Right kidney (tissue), 9 donors: ENCODE data around the gene NFKBIB.
"Not testable (repeated sequence)": the region's sequence is repeated elsewhere in the genome, so short reads cannot be mapped to it uniquely, and the experiment has no call there.

ENCODE experiments used
- DNase-seq: peaks from one replicate; pipeline ENCODE4 v3.0.0-alpha.2; 2016
- long read RNA-seq, 8 donors: transcript quantifications; one replicate each; lab custom pipeline, GENCODE V29; 2026

The NFKBIB gene, protein sequence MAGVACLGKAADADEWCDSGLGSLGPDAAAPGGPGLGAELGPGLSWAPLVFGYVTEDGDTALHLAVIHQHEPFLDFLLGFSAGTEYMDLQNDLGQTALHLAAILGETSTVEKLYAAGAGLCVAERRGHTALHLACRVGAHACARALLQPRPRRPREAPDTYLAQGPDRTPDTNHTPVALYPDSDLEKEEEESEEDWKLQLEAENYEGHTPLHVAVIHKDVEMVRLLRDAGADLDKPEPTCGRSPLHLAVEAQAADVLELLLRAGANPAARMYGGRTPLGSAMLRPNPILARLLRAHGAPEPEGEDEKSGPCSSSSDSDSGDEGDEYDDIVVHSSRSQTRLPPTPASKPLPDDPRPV
- long read RNA-seq, donor 1, partial matches to known transcripts, result 0 of 6 reads
- long read RNA-seq, donor 1, other reads (novel, unspliced or antisense), result 0 of 6 reads
- long read RNA-seq, donor 2, partial matches to known transcripts, result 0 of 3 reads
- long read RNA-seq, donor 2, other reads (novel, unspliced or antisense), result 0 of 3 reads
- long read RNA-seq, donor 3, partial matches to known transcripts, result 0 of 5 reads
- long read RNA-seq, donor 3, other reads (novel, unspliced or antisense), result 5 of 5 reads
- long read RNA-seq, donor 4, result 0 reads
- long read RNA-seq, donor 5, transcript NFKBIB-204 (5 exons, 1,929 nt), result major isoform, 5 of 7 reads
- long read RNA-seq, donor 5, partial matches to known transcripts, result 0 of 7 reads
- long read RNA-seq, donor 5, other reads (novel, unspliced or antisense), result 0 of 7 reads
- long read RNA-seq, donor 6, partial matches to known transcripts, result 0 of 3 reads
- long read RNA-seq, donor 6, other reads (novel, unspliced or antisense), result 0 of 3 reads
- long read RNA-seq, donor 7, result 0 reads
- long read RNA-seq, donor 8, transcript NFKBIB-201 (6 exons, 1,159 nt), result major isoform, 8 of 12 reads
- long read RNA-seq, donor 8, partial matches to known transcripts, result 0 of 12 reads
- long read RNA-seq, donor 8, other reads (novel, unspliced or antisense), result 0 of 12 reads

GRCh38 chr19:38899447-38900201 lies at the start of gene NFKBIB, which contains the start of gene SIRT2:
NFKBIB (plus strand) TSS chr19:38899969; CDS start chr19:38900033, 64 bp downstream.
SIRT2 (minus strand) TSS chr19:38899618; CDS start chr19:38899521, 97 bp downstream.
- peak; percentile 96 for DNase-seq

DNA sequence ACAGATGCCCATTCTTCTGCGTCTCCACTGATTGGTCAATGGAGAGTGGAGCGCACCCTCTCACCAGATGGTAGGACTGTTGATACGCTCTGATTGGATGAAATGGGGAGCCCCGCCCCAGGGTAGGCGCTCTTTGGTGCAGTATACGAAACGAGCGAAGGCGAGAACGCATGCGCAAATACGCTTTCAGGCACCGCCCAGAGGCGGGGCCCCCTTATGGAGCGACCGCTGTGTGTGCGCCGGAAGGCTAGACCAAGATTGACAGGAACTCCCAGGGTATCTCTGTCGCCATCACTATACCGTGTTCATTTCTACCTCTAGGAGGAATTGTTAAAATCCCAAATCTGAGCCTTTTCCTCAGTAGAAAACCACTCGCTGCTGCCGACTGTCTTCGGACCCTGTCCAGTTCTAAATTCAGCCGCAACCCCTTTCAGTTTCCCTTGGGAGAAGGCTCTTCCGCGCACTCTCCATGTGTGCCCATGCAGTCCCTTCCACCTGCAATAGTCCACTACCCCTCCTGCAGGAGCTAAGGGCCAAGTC lies 49.3 kb upstream of the NFKBIB start:
- peak; percentile 84 for DNase-seq

DNA sequence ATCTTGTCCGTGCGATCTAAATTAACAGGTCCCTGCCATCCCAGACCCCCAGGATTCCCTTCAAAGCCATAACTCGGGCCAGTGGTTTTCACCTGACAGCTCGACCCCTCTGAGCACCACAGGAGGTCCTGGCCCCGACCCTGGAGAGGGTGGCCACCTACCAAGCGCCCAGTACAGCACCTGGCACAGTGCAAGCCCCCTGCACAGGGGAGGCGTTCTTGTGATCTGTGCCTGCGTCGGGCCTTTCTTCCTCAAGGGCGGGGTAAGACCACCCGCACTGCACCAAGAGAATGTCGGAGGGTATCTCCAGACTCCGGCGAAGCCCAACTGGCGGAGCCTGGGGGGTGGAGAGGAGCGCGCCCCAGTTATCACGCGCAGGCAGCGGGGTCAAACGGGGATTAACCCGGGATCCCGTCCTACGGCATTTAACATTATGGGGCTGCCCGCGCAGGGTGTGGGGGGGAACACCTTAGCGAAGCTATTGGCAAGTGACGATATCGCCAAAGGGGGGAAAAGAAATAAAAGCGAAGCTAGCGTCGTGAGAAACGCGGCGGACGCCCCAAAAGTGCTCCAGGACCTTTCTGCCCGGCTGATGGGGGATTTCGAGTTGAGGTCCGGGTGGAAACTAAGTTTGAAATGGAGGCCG lies 48.7 kb upstream of the NFKBIB start:
- DNase-seq, result no peak

DNA sequence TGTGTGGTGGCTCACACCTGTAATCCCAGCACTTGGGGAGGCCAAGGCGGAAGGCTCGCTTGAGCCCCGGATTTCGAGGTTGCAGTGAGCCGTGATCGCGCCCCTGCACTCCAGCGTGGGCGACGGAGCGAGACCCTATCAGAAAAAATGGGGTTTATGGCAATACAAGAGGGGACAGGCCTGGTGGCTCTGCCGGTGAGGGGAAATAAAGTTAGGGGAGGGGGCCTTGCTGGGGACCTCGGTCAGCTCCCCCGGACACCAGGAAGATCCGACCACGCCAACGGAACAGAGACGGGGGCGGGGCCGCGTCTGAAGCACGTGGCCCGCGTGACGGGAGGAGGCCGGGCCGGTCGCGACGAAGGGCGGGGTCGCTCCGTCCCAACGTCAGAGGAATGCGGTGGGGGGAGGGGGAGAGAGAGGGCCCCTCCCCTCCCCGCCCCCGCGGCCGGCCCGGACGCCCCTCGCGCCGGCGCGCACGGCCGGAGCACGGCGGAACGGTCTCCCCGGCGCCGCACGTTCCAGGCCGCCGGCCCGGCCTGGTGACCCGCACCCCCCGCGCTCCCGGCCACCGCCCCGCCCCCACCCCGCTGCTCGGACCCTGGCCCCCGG lies 48.0 kb upstream of the NFKBIB start:
- peak; percentile 85 for DNase-seq

GRCh38 chr19:38852231-38853044 lies 47.3 kb upstream of the NFKBIB start:
- DNase-seq, result peak; percentile 69

DNA sequence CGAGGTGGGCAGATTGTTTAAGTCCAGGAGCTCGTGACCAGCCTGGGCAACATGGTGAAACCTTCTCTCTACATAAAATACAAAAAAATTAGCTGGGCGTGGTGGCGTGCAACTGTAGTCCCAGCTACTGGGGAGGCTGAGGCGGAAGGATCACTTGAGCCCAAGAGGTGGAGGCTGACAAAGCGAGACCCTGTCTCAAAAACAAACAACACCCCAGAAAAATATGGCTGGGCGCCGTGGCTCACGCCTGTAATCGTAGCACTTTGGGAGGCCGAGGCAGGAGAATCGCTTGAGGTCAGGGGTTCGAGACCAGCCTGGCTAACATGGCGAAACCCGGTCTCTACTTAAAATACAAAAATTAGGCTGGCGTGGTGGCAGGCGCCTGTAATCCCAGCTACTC lies 46.6 kb upstream of the NFKBIB start:
- no peak for DNase-seq

GRCh38 chr19:38854961-38855360 lies 44.8 kb upstream of the NFKBIB start:
- DNase-seq, result not testable (repeated sequence)

DNA sequence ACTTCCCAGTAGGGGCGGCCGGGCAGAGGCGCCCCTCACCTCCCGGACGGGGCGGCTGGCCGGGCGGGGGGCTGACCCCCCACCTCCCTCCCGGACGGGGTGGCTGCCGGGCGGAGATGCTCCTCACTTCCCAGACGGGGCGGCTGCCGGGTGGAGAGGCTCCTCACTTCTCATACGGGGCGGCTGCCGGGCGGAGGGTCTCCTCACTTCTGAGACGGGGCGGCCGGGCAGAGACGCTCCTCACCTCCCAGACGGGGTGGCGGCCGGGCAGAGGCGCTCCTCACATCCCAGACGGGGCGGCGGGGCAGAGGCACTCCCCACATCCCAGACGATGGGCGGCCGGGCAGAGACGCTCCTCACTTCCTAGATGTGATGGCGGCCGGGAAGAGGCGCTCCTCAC lies 44.0 kb upstream of the NFKBIB start:
- DNase-seq, result not testable (repeated sequence)

GRCh38 chr19:38856813-38857212 lies 43.0 kb upstream of the NFKBIB start:
- DNase-seq, result no peak

DNA sequence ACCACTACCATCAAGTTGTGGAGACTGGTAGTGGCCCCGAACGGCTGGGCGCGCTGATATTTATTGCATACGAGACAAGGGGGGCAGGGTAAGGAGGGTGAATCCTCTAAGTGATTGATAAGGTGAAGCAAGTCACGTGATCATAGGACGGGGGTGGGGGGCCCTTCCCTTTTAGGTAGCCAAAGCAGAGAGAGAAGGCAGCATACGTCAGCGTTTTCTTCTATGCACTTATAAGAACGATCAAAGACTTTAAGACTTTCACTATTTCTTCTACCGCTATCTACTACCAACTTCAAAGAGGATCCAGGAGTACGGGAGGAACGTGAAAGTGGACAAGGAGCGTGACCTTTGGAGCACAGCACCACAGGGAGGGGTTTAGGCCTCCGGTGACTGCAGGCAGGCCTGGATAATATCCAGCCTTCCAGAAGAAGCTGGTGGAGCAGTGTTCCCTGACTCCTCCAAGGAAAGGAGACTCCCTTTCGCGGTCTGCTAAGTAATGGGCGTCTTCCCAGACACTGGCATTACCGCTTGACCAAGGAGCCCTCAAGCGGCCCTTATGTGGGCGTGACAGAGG lies 40.1 kb upstream of the NFKBIB start:
- DNase-seq, result not testable (repeated sequence)

GRCh38 chr19:38861368-38861767 lies 38.4 kb upstream of the NFKBIB start:
- no peak for DNase-seq

DNA sequence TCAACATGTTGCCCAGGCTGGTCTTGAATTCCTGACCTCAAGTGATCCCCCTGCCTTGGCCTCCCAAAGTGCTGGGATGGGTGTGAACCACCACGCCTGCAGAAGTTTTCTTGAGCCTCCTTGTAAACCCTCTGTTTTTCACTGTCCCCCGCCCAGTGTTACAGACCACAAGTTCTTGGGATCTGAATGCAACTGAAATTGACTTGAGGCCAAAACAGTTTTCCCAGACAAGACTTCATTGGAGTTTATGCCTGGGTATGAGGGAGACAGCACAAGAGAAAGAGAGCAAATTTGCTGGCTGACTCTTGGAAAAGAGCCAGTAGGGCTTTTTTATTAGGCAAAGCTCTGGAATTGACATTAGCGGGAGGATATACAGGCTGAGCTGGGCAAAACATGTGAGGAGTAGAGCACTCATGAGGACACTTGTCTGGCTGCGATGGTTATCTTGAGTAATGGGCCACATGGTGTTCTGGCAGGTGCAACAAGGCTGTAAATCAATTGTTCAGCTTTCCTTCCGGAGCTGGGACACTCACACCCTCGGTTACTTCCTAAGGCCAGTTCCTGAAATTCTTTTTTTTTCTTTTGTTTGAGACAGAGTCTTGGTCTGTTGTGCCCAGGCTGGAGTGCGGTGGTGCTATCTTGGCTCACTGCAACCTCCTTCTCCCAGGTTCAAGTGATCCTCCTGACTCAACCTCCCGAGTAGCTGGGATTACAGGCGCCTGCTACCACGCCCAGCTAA lies 37.3 kb upstream of the NFKBIB start:
- peak; percentile 38 for DNase-seq

DNA sequence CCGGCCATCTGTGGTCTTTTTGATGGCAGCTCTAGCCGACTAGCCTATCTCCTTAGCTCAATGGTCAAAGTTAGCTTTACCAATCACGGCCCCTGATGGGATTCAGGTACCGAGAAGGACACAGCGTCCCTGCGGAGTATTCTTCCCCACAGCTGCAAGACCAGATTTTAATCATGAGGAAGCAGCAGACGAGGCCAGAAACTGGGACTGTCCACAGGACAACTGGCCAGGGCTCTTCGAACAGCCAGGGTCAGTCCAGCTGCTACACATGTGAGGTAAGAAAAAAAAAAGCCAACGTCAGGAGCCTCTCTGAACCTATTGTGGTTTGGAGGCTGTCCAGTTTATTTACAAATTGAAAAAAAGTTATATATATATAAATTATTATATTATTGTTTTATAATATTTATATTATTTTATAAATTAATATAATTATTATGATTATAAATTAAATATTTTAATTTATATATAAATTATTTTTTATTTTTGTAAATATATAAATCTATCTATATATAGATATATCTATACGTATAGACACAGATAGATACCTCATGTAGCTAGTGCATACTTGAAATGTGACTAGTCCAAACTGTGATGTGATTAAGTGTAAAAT lies 32.5 kb upstream of the NFKBIB start:
- no peak for DNase-seq

DNA sequence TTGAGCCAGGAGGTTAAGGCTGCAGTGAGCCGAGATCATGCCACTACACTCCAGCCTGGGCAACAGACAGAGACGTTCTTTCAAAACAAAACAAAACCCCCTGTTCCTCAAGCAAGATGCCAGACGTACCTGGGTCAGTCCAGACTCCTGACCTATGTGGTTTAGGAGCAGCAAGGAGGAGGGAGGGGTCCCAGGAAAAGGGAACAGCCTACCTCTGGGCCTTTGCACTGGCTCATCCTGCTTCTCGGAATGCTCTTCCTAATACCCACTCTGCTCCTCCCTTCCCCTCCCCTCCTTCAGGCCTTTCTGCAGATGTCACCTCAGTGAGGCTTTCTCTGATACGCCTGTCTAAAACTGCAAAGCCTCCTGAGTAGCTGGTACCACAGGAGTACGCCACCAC lies 31.2 kb upstream of the NFKBIB start:
- no peak for DNase-seq

DNA sequence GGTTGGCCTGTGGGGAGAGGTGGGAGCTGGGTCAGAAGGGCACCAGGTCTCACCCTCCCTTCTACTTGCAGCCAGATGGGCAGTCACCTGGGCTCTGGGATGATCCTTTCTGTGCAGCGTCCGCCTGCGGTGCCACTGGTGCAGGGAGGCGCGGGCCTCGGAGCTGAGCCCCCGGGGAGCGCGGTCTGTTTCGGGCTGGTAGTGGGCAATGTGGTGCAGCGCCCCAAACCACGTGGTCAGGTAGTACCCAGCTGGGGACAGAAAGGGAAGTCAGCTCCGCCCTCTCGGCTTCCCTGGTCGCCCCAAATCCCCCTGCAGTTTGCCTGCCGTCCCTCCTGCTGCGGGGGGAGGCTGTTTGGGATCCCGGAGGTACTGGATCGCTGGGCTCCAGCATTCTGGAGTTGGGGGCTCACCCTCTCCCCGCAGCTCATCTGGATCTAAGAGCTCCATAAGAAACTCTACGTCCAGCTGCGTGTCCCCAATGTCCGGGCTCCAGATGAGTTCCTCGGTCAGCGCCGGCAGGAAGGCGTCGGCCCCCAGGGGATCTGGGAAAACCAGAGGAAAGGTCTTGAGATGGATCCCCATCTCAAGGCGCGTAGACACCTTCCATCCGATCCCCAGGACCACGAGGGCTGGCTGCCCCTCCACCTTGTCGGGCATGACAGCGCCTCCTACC lies 30.5 kb upstream of the NFKBIB start:
- no peak for DNase-seq

DNA sequence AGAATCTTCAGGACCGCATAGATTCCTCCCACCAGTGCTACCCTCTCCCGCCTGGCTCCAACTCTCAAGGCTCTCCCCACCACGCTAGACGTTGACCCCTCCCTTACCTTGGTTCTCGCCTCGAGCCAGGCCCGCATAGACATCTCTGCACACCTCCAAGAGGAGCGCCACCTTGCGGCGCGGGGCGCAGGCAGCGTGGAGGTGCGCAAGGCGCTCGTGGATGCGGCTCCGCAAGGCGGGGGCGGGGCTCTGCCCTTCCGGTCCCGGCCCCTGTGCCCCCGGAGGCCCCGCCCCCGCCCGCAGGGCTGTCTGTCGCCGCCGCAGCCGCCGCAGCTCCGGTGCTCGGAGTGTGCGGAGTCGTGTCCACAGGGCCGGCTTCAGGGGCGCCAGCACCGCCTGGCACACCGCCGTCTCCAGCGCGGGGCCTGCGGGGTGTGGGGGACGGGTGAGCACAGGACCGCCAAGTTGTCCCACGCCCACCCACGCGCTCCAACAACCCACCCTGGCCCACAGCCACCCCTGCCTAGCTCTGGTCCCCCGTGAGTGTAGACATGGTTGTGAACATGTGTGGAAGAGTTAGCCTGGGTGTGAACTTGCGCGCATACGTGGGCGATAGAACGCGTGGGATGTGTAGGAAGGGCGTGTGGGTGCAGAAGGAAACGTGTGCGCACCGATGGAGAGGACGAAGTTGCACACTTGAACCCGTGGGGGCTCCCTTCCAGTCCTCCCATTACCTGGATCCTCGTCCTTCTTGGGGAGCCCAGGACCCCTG lies 29.7 kb upstream of the NFKBIB start:
- DNase-seq, result peak; percentile 75

GRCh38 chr19:38870612-38871011 lies 29.2 kb upstream of the NFKBIB start:
- DNase-seq, result no peak
